Stimulated activated CD4-positive, alpha-beta T cell treated with anti-CD3 and anti-CD28 coated beads, Interleukin-2, amount 100 ng/mL, for 4 hours (primary cell): Measurements from ENCODE around the gene SERTAD4.

Experiments used
- DNase-seq: peaks from one replicate; pipeline ENCODE4 v3.0.0-alpha.2; 2020; ENCODE audit warnings: low read depth

SERTAD4 gene

GRCh38 chr1:210233216-210233494 lies 559 bp downstream of the SERTAD4 start:
- no peak for DNase-seq

GRCh38 chr1:210233495-210234328 lies 1.1 kb downstream of the SERTAD4 start:
- DNase-seq, result no peak

- no peak for DNase-seq
Observed at GRCh38 chr1:210234329-210234757, 1.7 kb downstream of the SERTAD4 start.

GRCh38 chr1:210235363-210236053 lies 2.9 kb downstream of the SERTAD4 start:
- no peak for DNase-seq

- DNase-seq, result no peak
Observed at GRCh38 chr1:210236386-210236839, 3.8 kb downstream of the SERTAD4 start.

- DNase-seq, result no peak
Observed at GRCh38 chr1:210236840-210237409, 4.3 kb downstream of the SERTAD4 start.

- DNase-seq, result no peak
Observed at GRCh38 chr1:210237479-210237878, 4.9 kb downstream of the SERTAD4 start.

GRCh38 chr1:210237981-210238380 lies 5.4 kb downstream of the SERTAD4 start:
- DNase-seq, result no peak

GRCh38 chr1:210239349-210240111 lies 6.9 kb downstream of the SERTAD4 start:
- DNase-seq, result no peak

GRCh38 chr1:210241121-210241520 lies 8.5 kb downstream of the SERTAD4 start:
- no peak for DNase-seq

GRCh38 chr1:210244746-210245367 lies 12.3 kb downstream of the SERTAD4 start:
- DNase-seq, result no peak

- no peak for DNase-seq
Observed at GRCh38 chr1:210246447-210246846, 13.9 kb downstream of the SERTAD4 start.

GRCh38 chr1:210248341-210248740 lies 15.7 kb downstream of the SERTAD4 start:
- no peak for DNase-seq

- no peak for DNase-seq
Observed at GRCh38 chr1:210250665-210250997, 18.0 kb downstream of the SERTAD4 start.

GRCh38 chr1:210250998-210251679 lies 18.5 kb downstream of the SERTAD4 start:
- no peak for DNase-seq

GRCh38 chr1:210251680-210252490 lies 19.3 kb downstream of the SERTAD4 start:
- DNase-seq, result no peak

- DNase-seq, result no peak
Observed at GRCh38 chr1:210252621-210253051, 20.0 kb downstream of the SERTAD4 start.

- DNase-seq, result no peak
Observed at GRCh38 chr1:210254298-210254697, 21.7 kb downstream of the SERTAD4 start.

GRCh38 chr1:210257698-210258529 lies 25.3 kb downstream of the SERTAD4 start:
- DNase-seq, result no peak

GRCh38 chr1:210259561-210259960 lies 27.0 kb downstream of the SERTAD4 start:
- no peak for DNase-seq
